ENCODE measurements around the gene CHRNG.

CHRNG gene

DNA sequence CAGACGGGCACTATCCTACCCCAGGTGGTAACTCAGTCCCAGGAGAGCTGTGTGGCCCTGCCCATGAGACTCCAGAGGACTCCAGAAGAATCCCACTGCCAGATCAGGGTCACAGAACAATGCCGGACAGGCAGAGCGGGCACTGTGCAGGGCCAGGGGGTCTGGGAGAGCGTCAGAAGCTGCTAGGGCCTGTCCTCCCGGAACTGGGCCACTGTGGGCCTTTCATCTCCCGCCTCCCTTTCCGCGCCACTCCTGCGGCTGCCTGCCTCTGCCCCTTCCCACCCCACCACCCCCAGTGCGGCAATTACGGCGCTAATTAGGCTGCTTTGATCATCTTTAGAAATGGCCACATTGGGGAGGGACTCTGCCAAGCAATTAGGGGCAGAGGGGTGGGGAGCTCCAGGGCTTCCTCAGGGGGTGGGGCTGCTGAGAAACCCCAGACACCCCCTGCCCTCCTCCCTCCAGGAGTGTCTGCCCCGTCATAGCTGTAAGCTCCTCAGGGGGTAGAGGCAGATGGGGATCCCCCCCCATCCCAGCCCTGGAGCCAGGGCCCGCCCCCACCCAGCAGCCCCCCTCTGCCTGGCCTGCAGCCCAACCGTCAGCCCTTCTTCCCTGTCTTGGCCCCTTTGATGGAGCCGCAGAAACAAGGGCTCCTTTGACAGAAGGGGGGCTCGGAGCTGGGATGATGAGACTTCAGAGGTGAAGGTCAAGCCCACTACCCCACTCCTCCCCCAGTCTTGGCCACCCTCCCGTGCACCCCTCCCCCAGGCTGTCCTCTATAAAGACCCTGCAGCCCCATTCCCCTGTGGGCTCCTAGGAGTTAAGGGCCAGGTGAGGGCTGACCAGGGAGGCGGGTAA lies 19.7 kb upstream of the CHRNG start, which contains the start of gene PRSS56:
TSS of gene PRSS56 (plus strand) at position 808 of the 858 bp plus-strand sequence. CDS start 211 bp downstream, outside the sequence.
- Histone ChIP-seq H3K79me2 (ENCODE audit: insufficient read depth, low read length) (no peaks in the 10 kb centered on the region), H3K4me2 (ENCODE audit: low read depth, low read length, poor library complexity, severe bottlenecking) (no peak within 1 kb of the TSS), H3F3A (ENCODE audit: low read depth) (no peaks in the 10 kb centered on the region), H4K20me1 (ENCODE audit: insufficient read depth, low read length, poor library complexity, severe bottlenecking) (no peaks in the 10 kb centered on the region), H3K4me1 (ENCODE audit: insufficient read depth, low read length, poor library complexity, severe bottlenecking) (no peaks in the 10 kb centered on the region), H3K4me3 (ENCODE audit: low read length, poor library complexity, severe bottlenecking) (no peak within 1 kb of the TSS), H3K9ac (ENCODE audit: low read depth, low read length, poor library complexity, severe bottlenecking) (no peak within 1 kb of the TSS), H3K27me3 (ENCODE audit: insufficient read depth, low read length, poor library complexity, severe bottlenecking) (no peaks in the 10 kb centered on the region), H3K36me3 (ENCODE audit: insufficient read depth, low read length) (no peaks in the 10 kb centered on the region), H2AFZ (ENCODE audit: low read length) (no peak within 1 kb of the TSS), H3K9me2 (replicated peaks; ENCODE audit: low read depth, low read length) (no peaks in the 10 kb centered on the region), H3K9me3 (ENCODE audit: insufficient read depth, low read depth, low read length) (no peaks in the 10 kb centered on the region)
- no peak for TF ChIP-seq EZH2phosphoT487 (IDR thresholded peaks at IDR 0.05; ENCODE audit: borderline replicate concordance)
- TF ChIP-seq, protein P1, sequence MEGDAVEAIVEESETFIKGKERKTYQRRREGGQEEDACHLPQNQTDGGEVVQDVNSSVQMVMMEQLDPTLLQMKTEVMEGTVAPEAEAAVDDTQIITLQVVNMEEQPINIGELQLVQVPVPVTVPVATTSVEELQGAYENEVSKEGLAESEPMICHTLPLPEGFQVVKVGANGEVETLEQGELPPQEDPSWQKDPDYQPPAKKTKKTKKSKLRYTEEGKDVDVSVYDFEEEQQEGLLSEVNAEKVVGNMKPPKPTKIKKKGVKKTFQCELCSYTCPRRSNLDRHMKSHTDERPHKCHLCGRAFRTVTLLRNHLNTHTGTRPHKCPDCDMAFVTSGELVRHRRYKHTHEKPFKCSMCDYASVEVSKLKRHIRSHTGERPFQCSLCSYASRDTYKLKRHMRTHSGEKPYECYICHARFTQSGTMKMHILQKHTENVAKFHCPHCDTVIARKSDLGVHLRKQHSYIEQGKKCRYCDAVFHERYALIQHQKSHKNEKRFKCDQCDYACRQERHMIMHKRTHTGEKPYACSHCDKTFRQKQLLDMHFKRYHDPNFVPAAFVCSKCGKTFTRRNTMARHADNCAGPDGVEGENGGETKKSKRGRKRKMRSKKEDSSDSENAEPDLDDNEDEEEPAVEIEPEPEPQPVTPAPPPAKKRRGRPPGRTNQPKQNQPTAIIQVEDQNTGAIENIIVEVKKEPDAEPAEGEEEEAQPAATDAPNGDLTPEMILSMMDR (conservative IDR thresholded peaks at IDR 0.05; ENCODE audit: low read length), result no peak

DNA sequence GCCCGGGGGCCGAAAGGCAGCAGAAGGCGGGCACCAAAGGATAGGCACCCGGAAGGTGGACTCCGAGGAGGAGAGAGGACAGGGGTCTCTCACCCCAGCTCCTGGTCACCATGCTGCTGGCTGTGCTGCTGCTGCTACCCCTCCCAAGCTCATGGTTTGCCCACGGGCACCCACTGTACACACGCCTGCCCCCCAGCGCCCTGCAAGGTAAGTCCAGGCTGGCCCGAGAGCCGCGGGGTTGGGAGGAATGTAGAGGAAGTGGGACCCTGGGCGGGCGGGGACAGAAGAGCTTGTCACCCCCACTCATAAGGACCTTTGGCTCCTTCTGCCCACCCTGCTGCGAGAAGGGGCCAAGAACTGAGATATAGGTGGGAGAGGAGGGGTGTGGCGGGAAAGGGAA lies 19.0 kb upstream of the CHRNG start:
- H3K9me2 ChIP-seq (replicated peaks; ENCODE audit: low read depth, low read length), result no peaks in the 10 kb centered on the region
- H3K4me3 ChIP-seq (ENCODE audit: low read length, poor library complexity, severe bottlenecking), result no peak overlapping the region
- H3F3A ChIP-seq (ENCODE audit: low read depth), result no peaks in the 10 kb centered on the region
- no peaks in the 10 kb centered on the region for H3K36me3 ChIP-seq (ENCODE audit: insufficient read depth, low read length)
- no peaks in the 10 kb centered on the region for H3K27me3 ChIP-seq (ENCODE audit: insufficient read depth, low read length, poor library complexity, severe bottlenecking)
- no peak overlapping the region for H3K9ac ChIP-seq (ENCODE audit: low read depth, low read length, poor library complexity, severe bottlenecking)
- H3K4me1 ChIP-seq (ENCODE audit: insufficient read depth, low read length, poor library complexity, severe bottlenecking), result no peaks in the 10 kb centered on the region
- H3K4me2 ChIP-seq (ENCODE audit: low read depth, low read length, poor library complexity, severe bottlenecking), result no peak overlapping the region
- no peaks in the 10 kb centered on the region for H4K20me1 ChIP-seq (ENCODE audit: insufficient read depth, low read length, poor library complexity, severe bottlenecking)
- H3K79me2 ChIP-seq (ENCODE audit: insufficient read depth, low read length), result no peaks in the 10 kb centered on the region
- no peak overlapping the region for H2AFZ ChIP-seq (ENCODE audit: low read length)
- TF ChIP-seq, protein P1 (conservative IDR thresholded peaks at IDR 0.05; ENCODE audit: low read length), result no peak
- TF ChIP-seq EZH2phosphoT487 (IDR thresholded peaks at IDR 0.05; ENCODE audit: borderline replicate concordance), result no peak
- no peaks in the 10 kb centered on the region for H3K9me3 ChIP-seq (ENCODE audit: insufficient read depth, low read depth, low read length)

GRCh38 chr2:232521098-232521497 lies 18.4 kb upstream of the CHRNG start:
- Histone ChIP-seq H3K36me3 (ENCODE audit: insufficient read depth, low read length) (no peaks in the 10 kb centered on the region), H3K27me3 (ENCODE audit: insufficient read depth, low read length, poor library complexity, severe bottlenecking) (no peaks in the 10 kb centered on the region), H2AFZ (ENCODE audit: low read length) (no peak overlapping the region), H3K9me3 (ENCODE audit: insufficient read depth, low read depth, low read length) (no peaks in the 10 kb centered on the region), H3K79me2 (ENCODE audit: insufficient read depth, low read length) (no peaks in the 10 kb centered on the region), H3K9me2 (replicated peaks; ENCODE audit: low read depth, low read length) (no peaks in the 10 kb centered on the region), H3K9ac (ENCODE audit: low read depth, low read length, poor library complexity, severe bottlenecking) (no peak overlapping the region), H4K20me1 (ENCODE audit: insufficient read depth, low read length, poor library complexity, severe bottlenecking) (no peaks in the 10 kb centered on the region), H3K4me1 (ENCODE audit: insufficient read depth, low read length, poor library complexity, severe bottlenecking) (no peaks in the 10 kb centered on the region), H3K4me2 (ENCODE audit: low read depth, low read length, poor library complexity, severe bottlenecking) (no peak overlapping the region), H3F3A (ENCODE audit: low read depth) (no peaks in the 10 kb centered on the region), H3K4me3 (ENCODE audit: low read length, poor library complexity, severe bottlenecking) (no peak overlapping the region)
- no peak for TF ChIP-seq EZH2phosphoT487 (IDR thresholded peaks at IDR 0.05; ENCODE audit: borderline replicate concordance)
- TF ChIP-seq, protein P1 (conservative IDR thresholded peaks at IDR 0.05; ENCODE audit: low read length), result no peak

Data from Loucy (cell line).